Measurements from ENCODE around the gene AIPL1. TPM values are rescaled to one million over a fixed set of nuclear protein-coding genes. Genes with fewer than 3 reads are reported as not detected.

The AIPL1 gene
- total and polyA plus RNA-seq, 2 experiments from 2014 or later: not detected

- DNase-seq (ENCODE audit: low read depth in 1 of 2, low spot score in 1 of 2): no peak
- Histone ChIP-seq H3K9me3 (ENCODE audit: low read depth) (no peaks in the 10 kb centered on the region), H3K36me3 (no peaks in the 10 kb centered on the region), H3K4me1 (ENCODE audit: low read depth) (no peaks in the 10 kb centered on the region), H3K4me3 (no peak overlapping the region), H3K27me3 (no peaks in the 10 kb centered on the region), H3K27ac (no peak overlapping the region)
- TF ChIP-seq CTCF (IDR thresholded peaks at IDR 0.05; ENCODE audit: low read depth, low read length): no peak
These were observed 36.0 kb upstream of the AIPL1 start for GRCh38 chr17:6470751-6471521.

DNA sequence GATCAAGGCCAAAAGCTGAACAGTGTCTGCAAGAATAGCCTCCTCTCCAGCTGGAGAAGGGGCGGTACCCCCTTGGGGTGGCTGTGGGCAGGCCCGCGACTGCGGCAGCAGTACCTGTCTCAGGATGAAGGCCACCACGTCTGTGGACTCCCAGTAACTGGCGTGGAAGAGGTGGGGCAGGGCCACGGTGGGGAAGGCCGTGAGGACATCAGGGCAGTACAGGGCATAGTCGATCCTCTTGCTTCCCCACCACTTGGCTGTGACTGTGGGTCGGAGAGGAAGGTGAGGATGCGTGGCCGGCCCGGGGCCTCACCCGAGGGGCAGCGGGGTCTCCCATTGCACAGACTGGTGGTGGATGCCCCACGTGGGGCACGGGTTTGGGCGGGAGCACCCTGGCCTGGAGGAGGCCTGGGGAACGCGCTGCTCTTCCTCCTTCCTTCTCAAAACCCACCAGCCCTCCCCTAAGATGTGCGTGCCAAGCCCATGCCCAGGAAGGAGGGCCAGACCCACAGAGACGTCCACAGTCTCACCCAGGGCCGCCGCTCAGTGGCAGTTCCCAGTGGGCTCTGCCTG lies 35.3 kb upstream of the AIPL1 start:
- H3K27ac ChIP-seq: no peak overlapping the region
- TF ChIP-seq CTCF (IDR thresholded peaks at IDR 0.05; ENCODE audit: low read depth, low read length): no peak
- no peaks in the 10 kb centered on the region for H3K9me3 ChIP-seq (ENCODE audit: low read depth)
- no peaks in the 10 kb centered on the region for H3K4me1 ChIP-seq (ENCODE audit: low read depth)
- H3K4me3 ChIP-seq: no peak overlapping the region
- H3K27me3 ChIP-seq: no peaks in the 10 kb centered on the region
- no peak for DNase-seq (ENCODE audit: low read depth in 1 of 2, low spot score in 1 of 2)
- H3K36me3 ChIP-seq: no peaks in the 10 kb centered on the region

DNA sequence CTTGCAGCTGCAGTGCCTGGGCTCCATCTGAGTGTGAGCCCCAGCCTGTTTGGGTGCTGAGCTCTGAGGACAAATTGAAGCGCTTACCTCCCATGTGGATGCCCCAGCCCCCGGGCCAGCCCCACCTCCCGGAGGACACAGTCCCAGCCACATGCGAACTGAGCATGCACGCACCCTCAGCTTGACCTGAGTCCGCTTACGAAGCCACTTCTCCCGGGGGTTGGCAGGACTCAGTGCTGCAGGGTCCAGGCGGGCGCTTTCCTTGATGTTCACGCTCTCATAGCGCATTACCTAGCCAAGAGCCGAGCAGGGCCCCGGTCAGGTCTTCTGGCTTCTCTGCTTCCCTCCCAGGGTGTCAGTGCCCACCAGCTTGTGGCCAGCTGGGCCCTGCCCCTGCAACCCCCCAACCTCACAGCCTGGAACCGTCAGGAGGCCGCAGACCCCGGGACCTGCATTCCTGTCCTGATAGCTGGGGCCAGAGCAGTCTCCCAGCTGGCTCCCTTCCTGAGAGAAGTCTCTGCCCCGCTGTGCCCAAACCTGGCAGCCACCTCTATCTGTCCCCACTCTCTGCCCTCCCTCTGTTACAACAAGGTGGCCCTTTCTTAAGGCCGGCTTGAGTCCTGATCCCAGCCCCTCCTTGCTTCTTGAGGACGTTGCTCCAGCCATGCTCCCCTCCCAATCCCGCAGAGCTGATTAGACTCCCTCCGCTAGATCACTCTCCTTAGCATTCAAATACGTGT lies 33.3 kb upstream of the AIPL1 start:
- no peak for DNase-seq (ENCODE audit: low read depth in 1 of 2, low spot score in 1 of 2)
- TF ChIP-seq CTCF (IDR thresholded peaks at IDR 0.05; ENCODE audit: low read depth, low read length): no peak
- Histone ChIP-seq H3K4me3 (no peak overlapping the region), H3K36me3 (no peaks in the 10 kb centered on the region), H3K9me3 (ENCODE audit: low read depth) (no peaks in the 10 kb centered on the region), H3K27ac (no peak overlapping the region), H3K27me3 (no peaks in the 10 kb centered on the region), H3K4me1 (ENCODE audit: low read depth) (no peaks in the 10 kb centered on the region)

DNA sequence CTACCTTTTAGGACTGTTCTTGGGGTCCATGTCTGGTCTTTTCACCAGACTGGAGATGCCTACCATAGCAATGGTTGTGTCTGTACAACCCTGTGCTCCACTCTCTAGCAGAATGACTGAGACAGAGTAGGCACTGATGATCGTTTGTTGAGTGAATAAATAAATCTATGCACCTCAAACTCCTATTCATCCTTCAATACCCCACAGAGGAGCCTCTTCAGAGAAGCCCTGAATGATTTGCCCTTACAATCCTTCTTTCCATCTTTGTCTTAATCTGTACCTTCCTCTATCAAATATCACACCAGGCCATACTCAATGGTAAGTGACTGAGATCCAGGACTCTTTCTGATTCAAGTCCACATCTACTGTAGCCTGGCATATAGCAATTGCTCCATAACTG lies 32.6 kb upstream of the AIPL1 start:
- Histone ChIP-seq H3K36me3 (no peaks in the 10 kb centered on the region), H3K4me1 (ENCODE audit: low read depth) (no peaks in the 10 kb centered on the region), H3K4me3 (no peak overlapping the region), H3K27me3 (no peaks in the 10 kb centered on the region), H3K9me3 (ENCODE audit: low read depth) (no peaks in the 10 kb centered on the region), H3K27ac (no peak overlapping the region)
- no peak for DNase-seq (ENCODE audit: low read depth in 1 of 2, low spot score in 1 of 2)
- TF ChIP-seq CTCF (IDR thresholded peaks at IDR 0.05; ENCODE audit: low read depth, low read length): no peak

DNA sequence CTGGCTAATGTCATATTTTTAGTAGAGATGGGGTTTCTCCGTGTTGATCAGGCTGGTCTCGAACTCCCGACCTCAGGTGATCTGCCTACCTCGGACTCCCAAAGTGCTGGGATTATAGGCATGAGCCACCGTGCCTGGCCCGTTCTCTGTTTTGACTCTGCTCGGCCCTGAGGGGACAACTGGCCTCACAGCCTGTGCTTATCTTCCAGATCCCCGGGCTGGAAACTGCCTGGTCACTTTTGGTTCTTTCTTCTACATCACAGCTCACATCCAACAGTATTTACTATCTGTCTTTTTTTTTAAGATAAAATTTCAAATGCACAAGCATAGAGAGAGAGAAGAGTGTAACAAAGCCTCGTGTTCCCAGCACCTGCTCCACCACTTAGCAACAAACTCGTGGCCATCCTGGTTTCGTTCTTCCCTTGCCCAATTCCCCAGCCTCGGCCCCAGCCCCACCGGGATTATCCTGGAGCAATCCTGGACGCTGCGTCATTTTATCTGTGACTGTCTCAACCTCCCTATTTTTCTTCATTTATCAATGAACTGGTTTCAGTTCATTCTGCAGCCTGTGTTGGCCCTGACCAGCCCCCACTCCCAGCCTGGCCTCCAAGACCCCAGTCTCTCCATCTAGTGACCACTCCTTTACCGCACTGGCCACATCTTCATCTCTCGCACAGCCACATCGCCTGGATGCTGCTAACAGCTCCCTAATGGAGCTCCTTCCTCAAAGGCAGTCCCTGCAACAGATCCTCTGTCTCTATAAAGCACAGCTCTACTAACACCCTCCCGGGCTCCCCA lies 30.5 kb upstream of the AIPL1 start:
- H3K36me3 ChIP-seq: no peaks in the 10 kb centered on the region
- DNase-seq (ENCODE audit: low read depth in 1 of 2, low spot score in 1 of 2): no peak
- no peaks in the 10 kb centered on the region for H3K9me3 ChIP-seq (ENCODE audit: low read depth)
- H3K4me3 ChIP-seq: no peak overlapping the region
- no peak for TF ChIP-seq CTCF (IDR thresholded peaks at IDR 0.05; ENCODE audit: low read depth, low read length)
- H3K27me3 ChIP-seq: no peaks in the 10 kb centered on the region
- H3K27ac ChIP-seq: no peak overlapping the region
- peaks cover 3% of the 10 kb centered on the region for H3K4me1 ChIP-seq (ENCODE audit: low read depth)

Measured in cardiac muscle cell (in vitro differentiated cells and primary cell).